Neural cell (in vitro differentiated cells): ENCODE data around the gene NEURL1. TPM values are rescaled to one million over a fixed set of nuclear protein-coding genes. Genes with fewer than 3 reads are reported as not detected.

Experiments
- H2AFZ ChIP-seq: fragments of 200-600, 300-800 bp; sonication (generic), shearing (Covaris generic); 2 replicates; pipeline ENCODE4 v1.6.0; 2014; ENCODE audit warnings: low read depth, mild to moderate bottlenecking, antibody characterized with exemption, low read length, moderate library complexity
- H3F3A ChIP-seq: fragments of 200-600 bp; shearing (Covaris generic); 2 replicates; pipeline ENCODE4 v1.6.1; 2016; ENCODE audit warnings: mild to moderate bottlenecking, moderate library complexity, mixed read lengths, antibody characterized with exemption, low read length; ENCODE audit not compliant: insufficient read depth, poor library complexity, severe bottlenecking
- H3K27ac ChIP-seq: fragments of 200-600, 300-800 bp; sonication (generic), shearing (Covaris generic); 2 replicates; pipeline ENCODE4 v1.5.1; 2014; ENCODE audit warnings: mild to moderate bottlenecking, low read length, moderate library complexity
- H3K27me3 ChIP-seq: fragments of 300-800, 200-600 bp; sonication (generic), shearing (Covaris generic); 2 replicates; pipeline ENCODE4 v1.6.0; 2014; ENCODE audit warnings: mild to moderate bottlenecking, low read depth, low read length, moderate library complexity; ENCODE audit not compliant: insufficient read depth
- H3K36me3 ChIP-seq: fragments of 300-800, 200-600 bp; sonication (generic), shearing (Covaris generic); 2 replicates; pipeline ENCODE4 v1.5.1; 2014; ENCODE audit warnings: mild to moderate bottlenecking, antibody characterized with exemption, low read length, moderate library complexity; ENCODE audit not compliant: insufficient read depth
- H3K4me2 ChIP-seq: fragments of 300-800, 200-600 bp; sonication (generic), shearing (Covaris generic); 2 replicates; pipeline ENCODE4 v1.6.0; 2014; ENCODE audit warnings: mild to moderate bottlenecking, low read length
- H3K4me3 ChIP-seq: fragments of 300-800, 200-600 bp; sonication (generic), shearing (Covaris generic); 2 replicates; pipeline ENCODE4 v1.5.1; 2014; ENCODE audit warnings: mild to moderate bottlenecking, low read length, moderate library complexity
- H3K79me2 ChIP-seq: fragments of 200-600 bp; shearing (Covaris generic); replicated peaks from 2 replicates; pipeline ENCODE4 v1.6.0; 2014; ENCODE audit warnings: mild to moderate bottlenecking, low read length, moderate library complexity; ENCODE audit not compliant: insufficient read depth
- H3K9ac ChIP-seq: fragments of 300-800, 200-600 bp; sonication (generic), shearing (Covaris generic); 2 replicates; pipeline ENCODE4 v1.6.1; 2016; ENCODE audit warnings: mild to moderate bottlenecking, low read length, mixed read lengths
- H3K9me2 ChIP-seq: fragments of 200-600 bp; shearing (Covaris generic); 2 replicates; pipeline ENCODE4 v1.6.1; 2016; ENCODE audit warnings: mild to moderate bottlenecking, low read length, mixed read lengths; ENCODE audit not compliant: insufficient read depth
- H3K9me3 ChIP-seq: fragments of 200-600, 300-800 bp; sonication (generic), shearing (Covaris generic); 2 replicates; pipeline ENCODE4 v1.6.1; 2016; ENCODE audit warnings: mild to moderate bottlenecking, mixed run types, low read length, moderate library complexity, mixed read lengths
- H4K20me1 ChIP-seq: fragments of 200-600 bp; shearing (Covaris generic); 2 replicates; pipeline ENCODE4 v1.6.1; 2016; ENCODE audit warnings: mild to moderate bottlenecking, mixed run types; ENCODE audit not compliant: insufficient read depth
- EP300 ChIP-seq: fragments of 450-650 bp; conservative IDR thresholded peaks from 2 replicates; pipeline ENCODE4 v1.6.1; 2014; ENCODE audit warnings: antibody characterized with exemption, mild to moderate bottlenecking, moderate library complexity; ENCODE audit not compliant: poor library complexity, severe bottlenecking
- EZH2 ChIP-seq: fragments of 200-600, 300-800 bp; shearing (Covaris generic), sonication (generic); IDR thresholded peaks from 2 replicates; pipeline ENCODE4 v1.6.1; 2014; ENCODE audit warnings: antibody characterized with exemption, low read length, borderline replicate concordance, mild to moderate bottlenecking; ENCODE audit not compliant: insufficient read depth, poor library complexity, severe bottlenecking
- MXI1 ChIP-seq: fragments of 450-650 bp; conservative IDR thresholded peaks from 2 replicates; pipeline ENCODE4 v1.6.1; 2014; ENCODE audit warnings: antibody characterized with exemption, mild to moderate bottlenecking; ENCODE audit not compliant: poor library complexity, severe bottlenecking
- POLR2AphosphoS5 ChIP-seq: IDR thresholded peaks from 2 replicates; pipeline ENCODE4 v1.6.1; 2012
- RAD21 ChIP-seq: fragments of 450-650 bp; conservative IDR thresholded peaks from 2 replicates; pipeline ENCODE4 v1.6.1; 2014; ENCODE audit warnings: antibody characterized with exemption, mild to moderate bottlenecking, moderate library complexity
- SMC3 ChIP-seq: fragments of 450-650 bp; conservative IDR thresholded peaks from 2 replicates; pipeline ENCODE4 v1.6.1; 2014; ENCODE audit warnings: antibody characterized with exemption, mild to moderate bottlenecking, moderate library complexity; ENCODE audit not compliant: poor library complexity
- TAF1 ChIP-seq: IDR thresholded peaks from 2 replicates; pipeline ENCODE4 v1.6.1; 2012; ENCODE audit warnings: low read depth
- polyA plus RNA-seq: library from polyadenylated mRNA; depleted of rRNA; stranded (reverse); fragments of >200 nt; gene quantifications from 2 replicates; pipeline ENCODE4 v1.2.3, GENCODE V29; 2014
- TF ChIP-seq, protein P1 (sequence below): fragments of 450-650 bp; IDR thresholded peaks from 2 replicates; pipeline ENCODE4 v1.5.1; 2014; ENCODE audit warnings: antibody characterized with exemption, mild to moderate bottlenecking, moderate library complexity; ENCODE audit not compliant: poor library complexity, severe bottlenecking
- TF ChIP-seq, protein P2 (sequence below): IDR thresholded peaks from 2 replicates; pipeline ENCODE4 v1.6.1; 2012; ENCODE audit warnings: borderline replicate concordance

NEURL1 gene
- polyA plus RNA-seq, 1 donor from 2014 or later = 12.3 TPM

GRCh38 chr10:103469201-103469600 is 24.3 kb upstream of the NEURL1 start:
- Histone ChIP-seq H3K9me2 (no peaks in the 10 kb centered on the region), H3K79me2 (no peaks in the 10 kb centered on the region), H2AFZ (no peak overlapping the region), H3K9me3 (no peaks in the 10 kb centered on the region), H3K36me3 (no peaks in the 10 kb centered on the region), H3K4me2 (no peak overlapping the region), H3K9ac (no peak overlapping the region), H4K20me1 (no peaks in the 10 kb centered on the region), H3K27me3 (no peaks in the 10 kb centered on the region), H3F3A (no peaks in the 10 kb centered on the region), H3K4me3 (no peak overlapping the region), H3K27ac (no peak overlapping the region)
- TF ChIP-seq POLR2AphosphoS5 (no peak), SMC3 (no peak), EZH2 (no peak), RAD21 (no peak), TAF1 (no peak), EP300 (no peak), MXI1 (no peak)
- TF ChIP-seq, protein P1, sequence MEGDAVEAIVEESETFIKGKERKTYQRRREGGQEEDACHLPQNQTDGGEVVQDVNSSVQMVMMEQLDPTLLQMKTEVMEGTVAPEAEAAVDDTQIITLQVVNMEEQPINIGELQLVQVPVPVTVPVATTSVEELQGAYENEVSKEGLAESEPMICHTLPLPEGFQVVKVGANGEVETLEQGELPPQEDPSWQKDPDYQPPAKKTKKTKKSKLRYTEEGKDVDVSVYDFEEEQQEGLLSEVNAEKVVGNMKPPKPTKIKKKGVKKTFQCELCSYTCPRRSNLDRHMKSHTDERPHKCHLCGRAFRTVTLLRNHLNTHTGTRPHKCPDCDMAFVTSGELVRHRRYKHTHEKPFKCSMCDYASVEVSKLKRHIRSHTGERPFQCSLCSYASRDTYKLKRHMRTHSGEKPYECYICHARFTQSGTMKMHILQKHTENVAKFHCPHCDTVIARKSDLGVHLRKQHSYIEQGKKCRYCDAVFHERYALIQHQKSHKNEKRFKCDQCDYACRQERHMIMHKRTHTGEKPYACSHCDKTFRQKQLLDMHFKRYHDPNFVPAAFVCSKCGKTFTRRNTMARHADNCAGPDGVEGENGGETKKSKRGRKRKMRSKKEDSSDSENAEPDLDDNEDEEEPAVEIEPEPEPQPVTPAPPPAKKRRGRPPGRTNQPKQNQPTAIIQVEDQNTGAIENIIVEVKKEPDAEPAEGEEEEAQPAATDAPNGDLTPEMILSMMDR = no peak
- TF ChIP-seq, protein P2, sequence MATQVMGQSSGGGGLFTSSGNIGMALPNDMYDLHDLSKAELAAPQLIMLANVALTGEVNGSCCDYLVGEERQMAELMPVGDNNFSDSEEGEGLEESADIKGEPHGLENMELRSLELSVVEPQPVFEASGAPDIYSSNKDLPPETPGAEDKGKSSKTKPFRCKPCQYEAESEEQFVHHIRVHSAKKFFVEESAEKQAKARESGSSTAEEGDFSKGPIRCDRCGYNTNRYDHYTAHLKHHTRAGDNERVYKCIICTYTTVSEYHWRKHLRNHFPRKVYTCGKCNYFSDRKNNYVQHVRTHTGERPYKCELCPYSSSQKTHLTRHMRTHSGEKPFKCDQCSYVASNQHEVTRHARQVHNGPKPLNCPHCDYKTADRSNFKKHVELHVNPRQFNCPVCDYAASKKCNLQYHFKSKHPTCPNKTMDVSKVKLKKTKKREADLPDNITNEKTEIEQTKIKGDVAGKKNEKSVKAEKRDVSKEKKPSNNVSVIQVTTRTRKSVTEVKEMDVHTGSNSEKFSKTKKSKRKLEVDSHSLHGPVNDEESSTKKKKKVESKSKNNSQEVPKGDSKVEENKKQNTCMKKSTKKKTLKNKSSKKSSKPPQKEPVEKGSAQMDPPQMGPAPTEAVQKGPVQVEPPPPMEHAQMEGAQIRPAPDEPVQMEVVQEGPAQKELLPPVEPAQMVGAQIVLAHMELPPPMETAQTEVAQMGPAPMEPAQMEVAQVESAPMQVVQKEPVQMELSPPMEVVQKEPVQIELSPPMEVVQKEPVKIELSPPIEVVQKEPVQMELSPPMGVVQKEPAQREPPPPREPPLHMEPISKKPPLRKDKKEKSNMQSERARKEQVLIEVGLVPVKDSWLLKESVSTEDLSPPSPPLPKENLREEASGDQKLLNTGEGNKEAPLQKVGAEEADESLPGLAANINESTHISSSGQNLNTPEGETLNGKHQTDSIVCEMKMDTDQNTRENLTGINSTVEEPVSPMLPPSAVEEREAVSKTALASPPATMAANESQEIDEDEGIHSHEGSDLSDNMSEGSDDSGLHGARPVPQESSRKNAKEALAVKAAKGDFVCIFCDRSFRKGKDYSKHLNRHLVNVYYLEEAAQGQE = no peak

GRCh38 chr10:103470761-103471653 is 22.5 kb upstream of the NEURL1 start:
- H3K9me3 ChIP-seq = no peaks in the 10 kb centered on the region
- H3K4me2 ChIP-seq = no peak overlapping the region
- H3K9me2 ChIP-seq = no peaks in the 10 kb centered on the region
- no peaks in the 10 kb centered on the region for H3F3A ChIP-seq
- no peak overlapping the region for H2AFZ ChIP-seq
- no peaks in the 10 kb centered on the region for H3K27me3 ChIP-seq
- no peaks in the 10 kb centered on the region for H3K36me3 ChIP-seq
- no peaks in the 10 kb centered on the region for H3K79me2 ChIP-seq
- H3K27ac ChIP-seq = no peak overlapping the region
- H3K9ac ChIP-seq = no peak overlapping the region
- TF ChIP-seq EZH2 = no peak
- TF ChIP-seq, protein P1 = no peak
- TF ChIP-seq EP300 = no peak
- no peak for TF ChIP-seq TAF1
- TF ChIP-seq RAD21 = no peak
- TF ChIP-seq, protein P2 = no peak
- TF ChIP-seq SMC3 = no peak
- no peak for TF ChIP-seq MXI1
- no peak for TF ChIP-seq POLR2AphosphoS5
- no peaks in the 10 kb centered on the region for H4K20me1 ChIP-seq
- H3K4me3 ChIP-seq = no peak overlapping the region
